Upper lobe of left lung (tissue), 6 donors: Measurements from ENCODE around the gene FDX2. TPM values are rescaled to one million over a fixed set of nuclear protein-coding genes. Genes with fewer than 3 reads are reported as not detected.
A peak's percentile ranks its signal among the peaks of the same experiment; 100 is the strongest.

Experiments
- ATAC-seq, 2 donors: fragments of 200-7000 bp; cut with Tn5 transposase; one replicate each; pipeline ENCODE4 v1.9.1; 2022; ENCODE audit warnings: mild to moderate bottlenecking in 2 of 2, moderate library complexity in 2 of 2; ENCODE audit not compliant: low FRiP score in 2 of 2
- DNase-seq, 2 donors: peaks; one replicate each; pipeline ENCODE4 v3.0.0-alpha.2; 2019 to 2020
- H3K27ac ChIP-seq, 4 donors: fragments of 200-600 bp; sonication (generic); one replicate each; pipeline ENCODE4 v1.5.1; 2016 to 2019
- H3K27me3 ChIP-seq, 4 donors: fragments of 200-600 bp; sonication (generic); one replicate each; pipeline ENCODE4 v1.5.1; 2017 to 2019
- H3K36me3 ChIP-seq, 4 donors: fragments of 200-600 bp; sonication (generic); one replicate each; pipeline ENCODE4 v1.5.1; 2016 to 2019
- H3K4me1 ChIP-seq, 4 donors: fragments of 200-600 bp; sonication (generic); one replicate each; pipeline ENCODE4 v1.5.1; 2018 to 2019
- H3K4me3 ChIP-seq, 4 donors: fragments of 200-600 bp; sonication (generic); one replicate each; pipeline ENCODE4 v1.5.1; 2017 to 2019; ENCODE audit warnings: mild to moderate bottlenecking in 2 of 4, moderate library complexity in 1 of 4
- H3K9me3 ChIP-seq, 4 donors: fragments of 200-600 bp; sonication (generic); one replicate each; pipeline ENCODE4 v1.5.1; 2018 to 2019
- EP300 ChIP-seq, 4 donors: sonication (generic); formaldehyde crosslinking; IDR thresholded peaks; one replicate each; pipeline ENCODE4 v1.5.1; 2017; ENCODE audit warnings: antibody characterized with exemption in 4 of 4, control low read depth in 2 of 4
- POLR2A ChIP-seq, 4 donors: fragments of 450-650 bp; IDR thresholded peaks; one replicate each; pipeline ENCODE4 v1.5.1; 2016 to 2017; ENCODE audit warnings: antibody characterized with exemption in 4 of 4, mild to moderate bottlenecking in 2 of 4
- POLR2AphosphoS5 ChIP-seq, 2 donors: sonication (generic); formaldehyde crosslinking; IDR thresholded peaks; one replicate each; pipeline ENCODE4 v1.5.1; 2017; ENCODE audit warnings: antibody characterized with exemption in 2 of 2
- WGBS, 2 donors: methylation state at CpG; one replicate each; pipeline ENCODE4 v1.1.5; 2017 to 2018; 5-methylcytosine and 5-hydroxymethylcytosine counted together
- total RNA-seq, 6 donors: library from RNA; depleted of rRNA in 4 of 6; stranded (reverse); fragments of >200 nt in 4 of 6; gene quantifications; one replicate each; pipeline versions ENCODE4 v1.1.0 to v1.2.1, GENCODE V29; 2016 to 2021
- TF ChIP-seq, protein P1 (sequence below), 6 experiments: fragments of 450-650 bp in 4 of 6; fragments of 200-600 bp in 2 of 6; sonication (generic) in 2 of 6; IDR thresholded peaks; one replicate each; pipeline ENCODE4 v1.5.1; 2016 to 2019; ENCODE audit warnings: antibody characterized with exemption in 6 of 6
- donor health status: DM: no; HTN: no; CAD: no; lungs with moderate emphysema.
- donor health status: DM: no; HTN: yes; CAD: no; lungs with severe emphysema.

FDX2 gene
- total RNA-seq, 6 donors from 2014 or later, result 16.6 to 27.5 (median 26.0) TPM

DNA sequence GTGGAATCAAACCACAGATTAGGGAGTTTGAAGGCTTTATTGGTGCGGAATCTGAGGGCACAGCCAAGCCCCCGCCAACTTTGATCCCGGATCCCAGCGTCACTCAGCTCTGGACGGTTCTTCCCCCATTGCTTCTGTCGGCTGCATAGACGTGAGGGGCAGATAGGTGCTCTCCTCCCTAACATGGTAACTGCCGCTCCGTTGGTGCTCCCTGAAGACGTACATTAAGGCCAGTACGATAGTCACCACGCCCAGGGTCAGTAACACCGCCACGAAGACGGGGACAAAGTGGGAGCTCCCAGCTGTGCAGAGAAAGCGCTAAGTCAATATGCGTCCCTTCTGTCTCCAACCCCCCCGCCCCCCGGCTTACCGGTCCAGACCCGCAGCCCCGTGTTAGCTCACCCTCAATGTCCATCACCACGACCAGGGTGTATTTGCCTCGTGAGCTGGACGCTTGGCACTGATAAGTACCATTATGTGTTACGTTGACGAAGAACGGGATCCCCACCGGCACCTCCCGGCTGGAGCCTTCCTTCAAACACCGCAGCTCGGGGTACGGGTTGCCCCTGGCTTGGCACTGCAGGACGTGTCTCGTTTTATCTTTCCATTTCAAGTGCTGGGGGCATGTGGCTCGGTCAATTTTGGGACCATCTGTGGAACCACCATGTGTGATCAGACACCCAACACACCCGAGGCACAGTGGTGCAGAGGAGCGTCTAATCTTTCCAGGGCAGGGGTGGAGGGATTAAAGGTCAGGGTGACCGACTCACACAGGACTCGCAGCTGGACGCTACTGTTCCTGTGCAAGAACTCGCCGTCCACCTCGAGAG lies 18.2 kb upstream of the FDX2 start:
- peaks cover 21 to 43% (median 25%) of the 10 kb centered on the region in 4 donors for H3K4me1 ChIP-seq
- no peak for ATAC-seq

DNA sequence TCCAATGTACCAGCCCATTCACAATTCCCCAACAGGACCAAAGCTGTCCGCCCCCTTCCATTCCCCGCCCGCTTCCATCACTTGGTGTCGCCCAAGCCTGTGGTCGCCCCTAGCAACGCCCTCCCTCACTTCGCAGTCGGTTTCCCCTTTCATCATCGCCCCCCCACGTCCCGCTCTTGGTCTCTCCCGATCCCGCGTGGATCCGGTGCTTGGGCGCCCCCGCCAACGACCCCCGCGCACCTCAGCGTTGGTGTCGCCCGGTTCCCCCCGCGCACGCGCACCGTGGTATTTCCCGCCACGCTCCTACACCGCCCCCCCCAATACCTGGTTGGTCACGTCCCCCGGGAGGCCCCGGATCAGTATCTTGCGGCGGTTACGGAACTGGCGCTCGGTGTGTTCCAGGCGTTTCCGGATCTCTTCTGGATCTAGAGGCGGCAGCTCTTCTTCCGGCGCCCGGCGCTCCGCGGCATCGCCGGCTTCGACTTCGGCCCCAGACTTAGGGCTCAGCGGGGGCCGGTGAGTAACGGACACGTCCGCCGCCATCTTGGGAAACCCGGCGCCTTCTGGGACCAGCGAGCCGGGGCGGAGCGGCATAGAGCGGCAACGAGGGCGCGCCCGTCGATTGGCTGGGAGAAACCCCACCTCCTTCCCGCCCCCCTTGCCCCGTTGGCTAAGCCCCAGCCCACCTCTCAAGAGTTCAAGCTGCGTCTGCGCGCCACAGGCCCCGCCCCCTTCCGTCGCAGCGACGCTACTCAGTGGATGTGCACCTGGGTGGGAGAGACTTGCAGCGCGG lies 17.3 kb upstream of the FDX2 start, which contains the start of gene RAVER1:
RAVER1 (minus strand) TSS at position 565 of the 793 bp plus-strand sequence; CDS start at position 543, 22 bp downstream.
- WGBS, 2 donors, result 0 to 1% methylated on average over 11 to 26 of the region's 82 CpGs
- Histone ChIP-seq H3K27me3 (no peaks in the 10 kb centered on the region), H3K9me3 (no peaks in the 10 kb centered on the region), H3K36me3 (peaks cover 11 to 25% (median 21%) of the 10 kb centered on the region in 4 donors), H3K4me1 (peaks cover 21 to 43% (median 25%) of the 10 kb centered on the region in 4 donors), H3K27ac (peak within 1 kb of the TSS; percentile 86 to 90 (median 88)), H3K4me3 (peak within 1 kb of the TSS; percentile 56 to 84 (median 63))
- TF ChIP-seq EP300 (IDR thresholded peaks at IDR 0.05) (no peak), POLR2A (IDR thresholded peaks at IDR 0.05) (peak in 3 of 4 donors; percentile 35 to 82 (median 72)), POLR2AphosphoS5 (IDR thresholded peaks at IDR 0.05) (peak; percentile 59 to 84)
- TF ChIP-seq, protein P1, sequence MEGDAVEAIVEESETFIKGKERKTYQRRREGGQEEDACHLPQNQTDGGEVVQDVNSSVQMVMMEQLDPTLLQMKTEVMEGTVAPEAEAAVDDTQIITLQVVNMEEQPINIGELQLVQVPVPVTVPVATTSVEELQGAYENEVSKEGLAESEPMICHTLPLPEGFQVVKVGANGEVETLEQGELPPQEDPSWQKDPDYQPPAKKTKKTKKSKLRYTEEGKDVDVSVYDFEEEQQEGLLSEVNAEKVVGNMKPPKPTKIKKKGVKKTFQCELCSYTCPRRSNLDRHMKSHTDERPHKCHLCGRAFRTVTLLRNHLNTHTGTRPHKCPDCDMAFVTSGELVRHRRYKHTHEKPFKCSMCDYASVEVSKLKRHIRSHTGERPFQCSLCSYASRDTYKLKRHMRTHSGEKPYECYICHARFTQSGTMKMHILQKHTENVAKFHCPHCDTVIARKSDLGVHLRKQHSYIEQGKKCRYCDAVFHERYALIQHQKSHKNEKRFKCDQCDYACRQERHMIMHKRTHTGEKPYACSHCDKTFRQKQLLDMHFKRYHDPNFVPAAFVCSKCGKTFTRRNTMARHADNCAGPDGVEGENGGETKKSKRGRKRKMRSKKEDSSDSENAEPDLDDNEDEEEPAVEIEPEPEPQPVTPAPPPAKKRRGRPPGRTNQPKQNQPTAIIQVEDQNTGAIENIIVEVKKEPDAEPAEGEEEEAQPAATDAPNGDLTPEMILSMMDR (IDR thresholded peaks at IDR 0.05), result peak in 2 of 6 experiments; percentile 4 to 5
- peak; percentile 96 to 97 for ATAC-seq
- DNase-seq, result peak; percentile 97 to 98

More for the DNA sequence above, 18.2 kb upstream of the FDX2 start:
- Histone ChIP-seq H3K36me3 (peaks cover 3 to 17% (median 13%) of the 10 kb centered on the region in 4 donors), H3K27ac (peak overlapping the region; percentile 86 to 90 (median 88)), H3K27me3 (no peaks in the 10 kb centered on the region), H3K9me3 (no peaks in the 10 kb centered on the region), H3K4me3 (peak overlapping the region; percentile 56 to 84 (median 63))
- 20 to 27% methylated on average over 1 to 38 of the region's 44 CpGs for WGBS, 2 donors
- TF ChIP-seq, protein P1 (IDR thresholded peaks at IDR 0.05), result no peak
- TF ChIP-seq POLR2A (IDR thresholded peaks at IDR 0.05), result no peak
- peak in 1 of 2 donors; percentile 6 for TF ChIP-seq POLR2AphosphoS5 (IDR thresholded peaks at IDR 0.05)
- no peak for TF ChIP-seq EP300 (IDR thresholded peaks at IDR 0.05)
- DNase-seq, result no peak

DNA sequence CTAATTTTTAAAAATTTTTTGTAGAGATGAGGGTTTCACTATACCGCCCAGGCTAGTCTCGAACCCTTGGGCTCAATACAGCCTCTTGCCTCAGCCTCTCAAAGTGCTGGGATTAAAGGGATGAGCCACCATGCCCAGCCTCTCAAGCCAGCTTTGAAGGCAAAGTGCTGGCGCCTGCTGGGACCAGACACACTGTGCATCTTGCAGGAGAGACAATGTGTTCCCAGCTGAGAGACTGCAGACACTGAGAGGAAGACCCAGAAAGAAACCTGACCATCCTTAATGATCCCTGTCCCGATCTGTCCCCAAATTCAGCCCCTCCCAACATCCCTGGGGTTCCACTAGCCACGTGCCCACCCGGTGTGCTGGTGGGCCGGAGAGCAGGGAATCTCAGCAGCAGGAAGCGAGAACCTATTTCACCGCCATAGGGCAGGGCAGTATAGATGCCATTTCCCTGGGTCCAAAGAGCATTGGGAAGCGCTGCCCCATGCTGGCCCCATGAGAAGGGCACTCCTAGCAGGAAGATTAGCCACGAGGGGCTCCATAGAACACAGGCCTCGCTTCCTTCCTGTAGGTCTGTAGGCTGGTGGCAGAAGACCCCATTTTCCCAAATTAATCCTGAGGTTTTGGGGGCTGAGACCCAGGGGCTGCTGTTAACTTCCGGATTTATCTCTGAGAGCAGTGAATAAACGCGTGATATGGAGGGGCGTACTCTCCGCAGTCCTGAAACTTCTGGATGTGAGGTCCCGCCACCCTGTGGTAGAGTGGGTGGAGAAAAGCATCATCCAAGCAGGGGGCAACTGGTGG lies 16.5 kb upstream of the FDX2 start:
- Histone ChIP-seq H3K36me3 (peaks cover 16 to 33% (median 29%) of the 10 kb centered on the region in 4 donors), H3K27me3 (no peaks in the 10 kb centered on the region), H3K4me1 (peaks cover 21 to 43% (median 25%) of the 10 kb centered on the region in 4 donors), H3K9me3 (no peaks in the 10 kb centered on the region), H3K4me3 (peak overlapping the region; percentile 56 to 84 (median 63)), H3K27ac (peak overlapping the region; percentile 86 to 90 (median 88))
- no peak for ATAC-seq
- no peak for DNase-seq
- WGBS, 2 donors, result 34 to 52% methylated on average over 10 to 18 of the region's 18 CpGs
- TF ChIP-seq POLR2AphosphoS5 (IDR thresholded peaks at IDR 0.05), result no peak
- TF ChIP-seq, protein P1 (IDR thresholded peaks at IDR 0.05), result peak in 1 of 6 experiments; percentile 4

DNA sequence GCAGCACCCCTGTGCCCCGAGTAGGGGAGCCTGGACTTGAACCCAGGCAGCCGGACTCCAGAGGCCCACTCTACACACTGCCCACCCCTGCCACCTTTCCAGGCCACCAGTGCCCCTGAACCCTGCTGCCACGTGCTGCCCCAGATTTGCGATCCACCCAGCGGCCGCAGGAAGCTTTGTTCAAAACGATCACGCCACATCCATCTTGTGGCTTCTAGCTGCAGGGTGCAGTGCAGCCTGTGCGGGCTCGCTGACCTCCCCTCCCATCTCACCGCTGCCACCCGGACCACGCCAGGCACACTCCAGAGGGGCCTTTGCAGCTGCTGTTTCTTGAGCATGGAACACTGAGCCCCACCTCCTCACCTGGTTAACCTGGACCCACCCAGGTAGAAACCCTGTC lies 13.7 kb upstream of the FDX2 start:
- H3K4me1 ChIP-seq, result peaks cover 15 to 31% (median 23%) of the 10 kb centered on the region in 4 donors
- TF ChIP-seq POLR2A (IDR thresholded peaks at IDR 0.05) (no peak), POLR2AphosphoS5 (IDR thresholded peaks at IDR 0.05) (no peak), EP300 (IDR thresholded peaks at IDR 0.05) (no peak)
- TF ChIP-seq, protein P1 (IDR thresholded peaks at IDR 0.05), result no peak
- H3K27me3 ChIP-seq, result no peaks in the 10 kb centered on the region
- no peak for ATAC-seq
- no peak overlapping the region for H3K27ac ChIP-seq
- peak in 1 of 2 donors; percentile 54 for DNase-seq
- no peak overlapping the region for H3K4me3 ChIP-seq
- peaks cover 25 to 61% (median 57%) of the 10 kb centered on the region in 4 donors for H3K36me3 ChIP-seq
- H3K9me3 ChIP-seq, result no peaks in the 10 kb centered on the region
- 94 to 96% methylated on average over 12 to 13 of the region's 13 CpGs for WGBS, 2 donors
